Naive thymus-derived CD4-positive, alpha-beta T cell (primary cell): ENCODE data around the gene TTC19. TPM values are rescaled to one million over a fixed set of nuclear protein-coding genes. Genes with fewer than 3 reads are reported as not detected.

Experiments
- ATAC-seq: fragments of 150-1000 bp; cut with Tn5 transposase; 2 replicates; pipeline ENCODE4 v1.10.0; 2021; ENCODE audit warnings: mild to moderate bottlenecking, moderate library complexity
- CTCF ChIA-PET: fragments of 350-600 bp; sonication (Branson Sonifier 250); formaldehyde crosslinking; loops from one replicate; lab custom pipeline; 2021; ENCODE audit warnings: antibody characterized with exemption; lab: Charles Lee
- POLR2A ChIA-PET: fragments of 350-600 bp; sonication (Branson Sonifier 250); formaldehyde crosslinking; loops from one replicate; lab custom pipeline; 2021; ENCODE audit warnings: antibody characterized with exemption, inconsistent platforms; lab: Charles Lee
- DNase-seq, 9 donors: peaks; one replicate each; pipeline versions ENCODE4 v3.0.0 to v3.0.0-alpha.2; 2020 to 2022; ENCODE audit warnings: mixed read lengths in 1 of 9
- H3K27ac ChIP-seq: one replicate; pipeline ENCODE4 v1.7.0; 2013; ENCODE audit warnings: mild to moderate bottlenecking, low read depth, low read length, moderate library complexity
- H3K27me3 ChIP-seq, 2 donors: one replicate each; pipeline ENCODE4 v1.7.0; 2013; ENCODE audit warnings: low read length in 2 of 2, mild to moderate bottlenecking in 2 of 2, moderate library complexity in 2 of 2; ENCODE audit not compliant: control insufficient read depth in 2 of 2, insufficient read depth in 2 of 2
- H3K36me3 ChIP-seq, 3 experiments: 1 replicate in 2 of 3; 2 replicates in 1 of 3; pipeline ENCODE4 v1.7.0; 2013; ENCODE audit warnings: low read length in 3 of 3, mild to moderate bottlenecking in 3 of 3, moderate library complexity in 1 of 3; ENCODE audit not compliant: insufficient read depth in 3 of 3, control insufficient read depth in 2 of 3
- H3K4me1 ChIP-seq, 2 donors: one replicate each; pipeline ENCODE4 v1.7.0; 2013; ENCODE audit warnings: low read length in 2 of 2, mild to moderate bottlenecking in 2 of 2, moderate library complexity in 1 of 2; ENCODE audit not compliant: control insufficient read depth in 2 of 2, insufficient read depth in 2 of 2
- H3K4me3 ChIP-seq: 2 replicates; pipeline ENCODE4 v1.7.0; 2013; ENCODE audit warnings: mild to moderate bottlenecking, low read length
- H3K9me3 ChIP-seq, 3 experiments: 1 replicate in 2 of 3; 2 replicates in 1 of 3; pipeline ENCODE4 v1.7.0; 2013; ENCODE audit warnings: low read length in 3 of 3; ENCODE audit not compliant: control insufficient read depth in 2 of 3
- H3K27ac Mint-ChIP-seq, 9 donors: one replicate each; pipeline ENCODE4 v1.8.0; 2020 to 2022; ENCODE audit warnings: mixed read lengths in 9 of 9, mild to moderate bottlenecking in 8 of 9, moderate library complexity in 5 of 9, inconsistent platforms in 2 of 9
- H3K27me3 Mint-ChIP-seq, 5 donors: one replicate each; pipeline ENCODE4 v1.8.0; 2021 to 2022; ENCODE audit warnings: mixed read lengths in 5 of 5, mild to moderate bottlenecking in 1 of 5
- H3K36me3 Mint-ChIP-seq, 5 donors: one replicate each; pipeline ENCODE4 v1.8.0; 2020 to 2022; ENCODE audit warnings: mixed read lengths in 5 of 5, mild to moderate bottlenecking in 3 of 5, inconsistent platforms in 1 of 5
- H3K4me1 Mint-ChIP-seq, 7 donors: one replicate each; pipeline ENCODE4 v1.8.0; 2020 to 2022; ENCODE audit warnings: mixed read lengths in 7 of 7, mild to moderate bottlenecking in 3 of 7, inconsistent platforms in 1 of 7
- H3K4me3 Mint-ChIP-seq, 10 donors: one replicate each; pipeline ENCODE4 v1.8.0; 2020 to 2022; ENCODE audit warnings: mild to moderate bottlenecking in 10 of 10, mixed read lengths in 10 of 10, moderate library complexity in 6 of 10, inconsistent platforms in 2 of 10
- H3K9me3 Mint-ChIP-seq, 11 donors: one replicate each; pipeline ENCODE4 v1.8.0; 2020 to 2022; ENCODE audit warnings: mixed read lengths in 11 of 11, mild to moderate bottlenecking in 4 of 11, inconsistent platforms in 1 of 11, moderate library complexity in 1 of 11
- intact Hi-C, 2 donors: fragments of 100-400 bp; cut with micrococcal nuclease; formaldehyde crosslinking; loops; one replicate each; pipeline ENCODE4 v1.15.1; 2023
- polyA plus RNA-seq, 2 donors: library from polyadenylated mRNA; unstranded; fragments of 300-500 nt; fragmentation: Illumina TruSeq; gene quantifications; one replicate each; pipeline ENCODE4 v1.2.3, GENCODE V29; 2021
- total RNA-seq, 6 experiments: library from RNA in 5 of 6; stranded (reverse) in 5 of 6; gene quantifications; 1 replicate in 5 of 6; 2 replicates in 1 of 6; pipeline ENCODE4 v1.2.3 and lab custom pipeline; 2021 to 2026

TTC19 gene, protein sequence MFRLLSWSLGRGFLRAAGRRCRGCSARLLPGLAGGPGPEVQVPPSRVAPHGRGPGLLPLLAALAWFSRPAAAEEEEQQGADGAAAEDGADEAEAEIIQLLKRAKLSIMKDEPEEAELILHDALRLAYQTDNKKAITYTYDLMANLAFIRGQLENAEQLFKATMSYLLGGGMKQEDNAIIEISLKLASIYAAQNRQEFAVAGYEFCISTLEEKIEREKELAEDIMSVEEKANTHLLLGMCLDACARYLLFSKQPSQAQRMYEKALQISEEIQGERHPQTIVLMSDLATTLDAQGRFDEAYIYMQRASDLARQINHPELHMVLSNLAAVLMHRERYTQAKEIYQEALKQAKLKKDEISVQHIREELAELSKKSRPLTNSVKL
- total RNA-seq (10 to 100 TPM; 32.8 to 61.6 (median 37.4) TPM), polyA plus RNA-seq (10 to 100 TPM; 35.8 to 35.9 TPM), total RNA-seq (lab: John Stamatoyannopoulos, UW) (66.1 reads per million, percentile 77 among the genes with 10 or more reads in this experiment)

DNA sequence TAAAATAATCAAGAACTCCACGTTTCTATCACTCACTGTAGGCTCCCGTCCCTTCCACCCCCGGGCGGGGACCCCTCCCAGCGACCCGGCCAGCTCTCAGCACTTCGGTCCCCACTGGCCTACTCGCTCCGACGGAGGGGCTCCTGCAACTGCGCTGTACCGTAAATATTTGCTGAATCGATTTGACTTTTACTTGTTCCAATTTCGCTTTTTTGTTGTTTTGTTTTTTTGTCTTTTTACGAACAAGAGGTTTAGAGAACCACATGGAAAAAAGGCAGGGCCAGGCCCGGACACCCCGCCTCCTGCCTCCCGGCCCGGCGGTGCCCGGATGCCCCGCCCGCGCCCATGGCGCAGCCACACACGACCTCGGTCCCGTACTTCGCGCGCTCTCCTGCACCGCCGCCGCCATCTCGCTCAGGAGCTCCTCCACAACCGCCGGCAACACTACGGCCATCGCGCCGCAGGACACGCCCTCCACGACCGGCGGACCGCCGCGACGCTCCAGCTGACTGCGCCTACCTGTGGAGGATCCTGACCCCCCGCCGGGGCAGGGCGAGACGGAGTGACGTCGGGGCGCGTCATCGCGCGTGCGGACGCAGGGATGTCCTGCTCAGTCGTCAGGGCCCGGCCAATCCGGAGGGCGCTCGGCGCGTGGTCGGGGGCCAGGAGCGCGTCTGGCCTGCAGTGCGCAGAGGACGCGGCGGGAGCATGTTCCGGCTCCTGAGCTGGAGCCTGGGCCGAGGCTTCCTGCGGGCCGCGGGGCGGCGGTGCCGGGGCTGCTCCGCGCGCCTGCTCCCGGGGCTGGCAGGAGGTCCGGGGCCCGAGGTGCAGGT lies at the start of gene TTC19, which contains the start of gene ZSWIM7:
TSS of gene TTC19 (plus strand) at position 684 of the 833 bp plus-strand sequence. CDS start at position 709, 25 bp downstream.
TSS of gene ZSWIM7 (minus strand) at position 564 of the 833 bp plus-strand sequence. CDS start at position 454, 110 bp downstream.
- DNase-seq, result peak; percentile 84 to 95 (median 87)
- Histone ChIP-seq H3K4me3 (peak within 1 kb of the TSS; percentile 88), H3K9me3 (no peaks in the 10 kb centered on the region), H3K36me3 (peaks cover 9 to 32% (median 18%) of the 10 kb centered on the region in 3 experiments), H3K4me1 (peaks cover 11 to 16% of the 10 kb centered on the region in 2 donors), H3K27ac (peak within 1 kb of the TSS; percentile 86), H3K27me3 (no peaks in the 10 kb centered on the region)
- Mint-ChIP-seq H3K36me3 (peaks cover 7 to 40% (median 23%) of the 10 kb centered on the region in 5 donors), H3K4me3 (peak within 1 kb of the TSS; percentile 87 to 97 (median 94)), H3K4me1 (peaks cover 22 to 44% (median 41%) of the 10 kb centered on the region in 7 donors), H3K27me3 (no peaks in the 10 kb centered on the region), H3K27ac (peak within 1 kb of the TSS; percentile 91 to 99 (median 96)), H3K9me3 (peaks cover 0 to 6% (median 0%) of the 10 kb centered on the region in 11 donors)
- ChIA-PET CTCF (interaction anchor here (0.7 to 1.7 kb wide), 4 partner anchors 8 to 439 kb away, joined by 3 to 8 read pairs (median 4); no protein-coding TSS in a partner anchor), POLR2A (interaction anchor here (0.6 to 2.2 kb wide), 7 partner anchors 10 to 205 kb away, joined by 3 to 9 read pairs (median 4); no protein-coding TSS in a partner anchor)
- intact Hi-C loops, result loop anchor here (1.0 to 10.0 kb wide), 11 partner anchors 40 to 742 kb away; partner anchors contain the start of genes TRIM16 (in 2 of the 2), ZNF286A (in 2 of the 2) and ADORA2B (in 1 of the 2)
- peak; percentile 93 for ATAC-seq

- H3K27me3 ChIP-seq, result no peaks in the 10 kb centered on the region
- Mint-ChIP-seq H3K27me3 (peaks cover 1 to 38% (median 3%) of the 10 kb centered on the region in 5 donors), H3K4me1 (peaks cover 0 to 6% (median 0%) of the 10 kb centered on the region in 7 donors), H3K4me3 (no peak overlapping the region), H3K27ac (no peak overlapping the region), H3K9me3 (no peaks in the 10 kb centered on the region), H3K36me3 (no peaks in the 10 kb centered on the region)
- intact Hi-C loops, result no loop called here
- POLR2A ChIA-PET, result no interaction called here
- H3K27ac ChIP-seq, result no peak overlapping the region
- H3K4me1 ChIP-seq, result no peaks in the 10 kb centered on the region
- H3K4me3 ChIP-seq, result no peak overlapping the region
- DNase-seq, result no peak
- CTCF ChIA-PET, result no interaction called here
- no peak for ATAC-seq
- no peaks in the 10 kb centered on the region for H3K36me3 ChIP-seq
- no peaks in the 10 kb centered on the region for H3K9me3 ChIP-seq
Observed at GRCh38 chr17:15951368-15952047, 48.1 kb upstream of the TTC19 start.

GRCh38 chr17:15952048-15952532 lies 47.5 kb upstream of the TTC19 start:
- Mint-ChIP-seq H3K27me3 (peaks cover 0 to 38% (median 0%) of the 10 kb centered on the region in 5 donors), H3K9me3 (no peaks in the 10 kb centered on the region), H3K27ac (no peak overlapping the region), H3K4me1 (peaks cover 0 to 10% (median 0%) of the 10 kb centered on the region in 7 donors), H3K4me3 (no peak overlapping the region), H3K36me3 (no peaks in the 10 kb centered on the region)
- no peak overlapping the region for H3K4me3 ChIP-seq
- ChIA-PET CTCF (no interaction called here), POLR2A (no interaction called here)
- H3K27me3 ChIP-seq, result no peaks in the 10 kb centered on the region
- no peaks in the 10 kb centered on the region for H3K36me3 ChIP-seq
- no peaks in the 10 kb centered on the region for H3K4me1 ChIP-seq
- no peak for ATAC-seq
- no peak for DNase-seq
- intact Hi-C loops, result no loop called here
- H3K9me3 ChIP-seq, result no peaks in the 10 kb centered on the region
- no peak overlapping the region for H3K27ac ChIP-seq

- no peaks in the 10 kb centered on the region for H3K9me3 Mint-ChIP-seq
- H3K4me3 ChIP-seq, result no peak overlapping the region
- H3K4me3 Mint-ChIP-seq, result no peak overlapping the region
- no peaks in the 10 kb centered on the region for H3K9me3 ChIP-seq
- ChIA-PET CTCF (no interaction called here), POLR2A (no interaction called here)
- no peaks in the 10 kb centered on the region for H3K4me1 ChIP-seq
- no peak overlapping the region for H3K27ac ChIP-seq
- no peak for ATAC-seq
- H3K27me3 ChIP-seq, result no peaks in the 10 kb centered on the region
- no peaks in the 10 kb centered on the region for H3K36me3 ChIP-seq
- H3K36me3 Mint-ChIP-seq, result no peaks in the 10 kb centered on the region
- peaks cover 0 to 42% (median 0%) of the 10 kb centered on the region in 5 donors for H3K27me3 Mint-ChIP-seq
- intact Hi-C loops, result no loop called here
- H3K27ac Mint-ChIP-seq, result peak overlapping the region in 1 of 9 donors; percentile 12
- peaks cover 0 to 19% (median 0%) of the 10 kb centered on the region in 7 donors for H3K4me1 Mint-ChIP-seq
- no peak for DNase-seq
Observed at GRCh38 chr17:15952916-15953790, 46.5 kb upstream of the TTC19 start.

GRCh38 chr17:15954222-15954621 lies 45.4 kb upstream of the TTC19 start:
- ChIA-PET CTCF (no interaction called here), POLR2A (no interaction called here)
- Histone ChIP-seq H3K27me3 (no peaks in the 10 kb centered on the region), H3K4me3 (no peak overlapping the region), H3K27ac (no peak overlapping the region), H3K36me3 (no peaks in the 10 kb centered on the region), H3K4me1 (peaks cover 4 to 7% of the 10 kb centered on the region in 2 donors), H3K9me3 (no peaks in the 10 kb centered on the region)
- ATAC-seq, result peak; percentile 19
- intact Hi-C loops, result no loop called here
- Mint-ChIP-seq H3K4me3 (no peak overlapping the region), H3K27me3 (peaks cover 0 to 50% (median 0%) of the 10 kb centered on the region in 5 donors), H3K36me3 (no peaks in the 10 kb centered on the region), H3K27ac (peak overlapping the region in 1 of 9 donors; percentile 46), H3K4me1 (peaks cover 0 to 30% (median 7%) of the 10 kb centered on the region in 7 donors), H3K9me3 (no peaks in the 10 kb centered on the region)
- no peak for DNase-seq
